ENCODE data around the gene PLD1. TPM values are rescaled to one million over a fixed set of nuclear protein-coding genes. Genes with fewer than 3 reads are reported as not detected.
"Not testable (repeated sequence)": the region's sequence is repeated elsewhere in the genome, so short reads cannot be mapped to it uniquely, and the experiment has no call there.

Gene PLD1
- total RNA-seq, 1 donor from 2014 or later = 66.2 TPM

DNA sequence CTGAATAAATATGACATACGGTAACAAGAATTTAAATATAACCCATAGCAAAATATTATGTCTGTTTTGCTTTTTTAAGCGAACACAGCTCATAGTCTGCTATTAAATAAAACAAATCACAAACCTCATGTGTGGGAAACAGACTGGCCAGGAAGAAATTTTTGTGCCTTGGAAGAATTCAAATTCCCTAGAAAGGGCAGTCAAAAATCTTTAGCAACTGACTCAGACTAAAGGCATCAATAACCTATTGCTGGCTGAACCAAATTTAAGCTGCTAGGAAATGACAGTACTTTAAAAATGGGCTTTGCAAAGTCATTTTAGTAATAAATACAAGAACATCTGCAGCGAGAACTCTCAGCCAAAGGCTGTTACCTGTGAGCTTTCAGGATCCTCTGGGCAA is 151.4 kb downstream of the PLD1 start:
- no peak for DNase-seq

- DNase-seq = peak; percentile 65
These were observed 155.5 kb downstream of the PLD1 start for GRCh38 chr3:171654809-171655208.

- DNase-seq = no peak
These were observed 156.0 kb downstream of the PLD1 start for GRCh38 chr3:171654326-171654725.

GRCh38 chr3:171653701-171654100 is 156.6 kb downstream of the PLD1 start:
- no peak for DNase-seq

- no peak for DNase-seq
These were observed 157.4 kb downstream of the PLD1 start for GRCh38 chr3:171652932-171653331.

GRCh38 chr3:171649911-171650592 is 160.2 kb downstream of the PLD1 start:
- no peak for DNase-seq

GRCh38 chr3:171649267-171649666 is 161.0 kb downstream of the PLD1 start:
- DNase-seq = no peak

GRCh38 chr3:171648069-171648468 is 162.2 kb downstream of the PLD1 start:
- no peak for DNase-seq

DNA sequence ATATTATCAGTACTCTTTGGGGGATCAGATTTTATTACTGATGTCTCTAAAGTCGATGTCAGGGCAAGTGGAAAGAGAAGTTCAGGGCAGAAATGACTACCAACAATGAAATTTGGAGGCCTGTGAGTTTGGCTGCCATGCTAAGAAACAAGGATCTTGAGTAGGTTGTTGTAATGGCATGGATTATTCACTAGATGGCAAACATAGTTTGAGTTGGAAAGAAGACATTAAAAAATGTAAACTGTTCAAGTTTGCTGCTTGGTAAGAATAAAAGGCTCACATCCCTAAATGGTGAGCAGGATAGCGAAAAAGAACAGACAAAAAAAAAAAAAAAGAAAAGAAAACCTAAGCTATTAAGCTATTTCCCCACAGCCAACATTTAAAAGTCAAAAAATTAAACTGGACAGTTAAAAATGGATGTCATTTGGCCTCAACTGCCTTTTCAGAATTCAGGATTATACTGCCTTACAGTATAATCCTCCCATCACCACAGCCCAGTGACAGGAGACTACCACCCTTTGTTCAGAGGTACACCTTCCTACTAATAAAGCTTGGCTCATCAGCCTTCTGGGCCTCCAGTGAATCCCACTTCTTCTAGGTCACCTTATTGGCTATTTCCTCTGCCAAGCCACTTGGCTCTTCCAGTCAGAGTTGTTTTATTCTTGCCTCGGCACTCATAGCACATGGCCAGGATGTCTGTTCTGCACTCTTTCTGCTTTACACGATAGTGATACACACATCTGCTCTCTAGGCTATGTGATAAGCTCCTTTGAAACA is 163.7 kb downstream of the PLD1 start:
- peak; percentile 75 for DNase-seq

DNA sequence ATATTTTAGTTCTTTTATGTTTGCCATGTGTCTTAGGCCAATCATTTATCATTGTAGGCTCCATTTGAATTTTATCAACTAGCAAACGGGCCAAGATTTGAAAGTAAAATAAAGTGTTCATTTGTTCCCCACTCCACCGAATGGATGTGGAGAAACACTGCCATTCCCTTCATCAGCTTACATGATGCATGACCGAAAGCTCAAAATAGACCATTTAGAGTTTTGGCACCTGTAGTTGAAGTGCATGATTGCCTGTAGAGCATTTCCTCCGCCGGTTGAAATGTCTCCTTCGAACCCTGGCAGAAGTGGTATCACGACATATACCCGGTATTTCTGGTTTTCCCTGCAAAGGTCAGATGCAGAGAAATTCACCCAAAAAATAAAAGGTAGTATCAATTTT is 165.6 kb downstream of the PLD1 start:
- no peak for DNase-seq

- DNase-seq = no peak
These were observed 166.6 kb downstream of the PLD1 start for GRCh38 chr3:171643681-171644080.

GRCh38 chr3:171643033-171643432 is 167.2 kb downstream of the PLD1 start:
- DNase-seq = no peak

DNA sequence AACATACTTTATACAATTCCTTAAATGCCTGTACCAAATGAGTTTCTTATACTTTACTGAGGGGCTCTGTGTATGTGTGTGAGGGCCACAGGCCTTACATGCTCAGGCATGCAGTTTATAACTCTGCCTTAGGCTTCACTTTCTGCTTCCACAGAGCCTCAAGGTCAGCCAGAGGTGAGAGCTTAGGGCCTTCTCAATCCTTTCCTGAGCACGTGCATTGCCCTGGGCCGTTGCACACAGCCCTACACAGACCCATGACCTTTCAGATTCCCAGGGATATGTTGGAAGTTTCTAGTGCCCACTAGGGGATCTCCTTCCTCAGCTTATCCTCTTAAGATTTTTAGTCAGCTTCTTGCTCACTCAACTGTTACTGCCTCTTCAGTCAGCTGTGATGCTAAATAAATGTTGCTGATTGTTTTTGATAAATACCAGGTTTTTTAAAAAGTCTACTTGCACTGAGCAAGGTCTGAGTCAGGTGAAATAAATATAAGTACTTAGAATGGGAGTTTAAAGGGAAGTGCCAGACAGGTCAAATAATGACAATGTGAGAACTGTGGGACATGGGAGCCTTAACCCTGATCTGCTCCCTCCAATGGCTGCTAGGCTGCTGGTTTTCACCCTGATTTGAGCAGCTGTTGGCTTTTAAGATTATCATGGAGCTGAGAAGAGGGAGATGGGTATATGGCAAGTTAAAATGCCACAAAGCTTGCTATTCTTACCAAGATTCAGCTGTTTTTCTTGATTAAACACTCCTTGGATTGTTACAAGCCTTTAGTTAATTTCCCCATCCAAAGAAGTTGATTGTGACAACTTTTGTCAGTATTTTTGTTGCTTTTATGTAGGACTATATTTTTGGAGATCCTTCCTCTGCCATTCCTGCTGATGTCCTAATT is 169.5 kb downstream of the PLD1 start:
- DNase-seq = peak; percentile 29

DNA sequence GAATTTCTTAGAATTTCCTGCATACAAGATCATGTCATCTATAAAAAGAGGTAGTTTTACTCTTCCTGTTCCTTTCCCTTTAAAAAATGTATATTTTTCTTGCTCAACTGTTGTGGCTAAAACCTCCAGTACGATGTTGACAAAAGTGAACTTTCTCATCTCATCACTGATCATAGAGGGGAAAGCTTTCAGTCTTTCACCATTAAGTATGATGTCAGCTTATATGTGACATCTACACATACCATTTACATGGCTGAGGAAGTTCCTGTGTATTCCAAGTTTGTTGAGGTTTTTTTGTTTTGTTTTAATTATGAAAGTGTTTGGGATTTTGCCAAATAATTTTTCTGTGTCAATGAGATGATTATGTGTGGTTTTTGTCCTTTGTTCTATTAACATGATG is 173.6 kb downstream of the PLD1 start:
- DNase-seq = no peak

DNA sequence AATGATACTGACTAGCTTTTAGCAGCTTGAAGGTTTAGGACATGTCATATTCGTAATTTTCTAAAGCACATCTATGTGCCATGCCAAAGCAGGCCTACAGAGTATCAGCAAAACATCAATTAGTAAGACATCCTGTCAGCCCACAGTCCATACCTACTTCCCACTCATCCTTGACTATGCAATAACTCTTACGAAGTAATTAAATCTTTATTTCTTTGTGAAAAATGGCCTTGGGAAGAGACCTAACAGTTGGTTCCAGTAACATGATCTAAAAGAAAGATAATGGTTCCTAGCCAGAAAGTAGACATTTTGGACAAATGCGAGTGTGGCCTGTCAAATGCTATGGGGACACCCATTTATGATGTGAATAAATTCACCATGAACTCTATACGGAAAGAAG is 177.5 kb downstream of the PLD1 start:
- DNase-seq = no peak

DNA sequence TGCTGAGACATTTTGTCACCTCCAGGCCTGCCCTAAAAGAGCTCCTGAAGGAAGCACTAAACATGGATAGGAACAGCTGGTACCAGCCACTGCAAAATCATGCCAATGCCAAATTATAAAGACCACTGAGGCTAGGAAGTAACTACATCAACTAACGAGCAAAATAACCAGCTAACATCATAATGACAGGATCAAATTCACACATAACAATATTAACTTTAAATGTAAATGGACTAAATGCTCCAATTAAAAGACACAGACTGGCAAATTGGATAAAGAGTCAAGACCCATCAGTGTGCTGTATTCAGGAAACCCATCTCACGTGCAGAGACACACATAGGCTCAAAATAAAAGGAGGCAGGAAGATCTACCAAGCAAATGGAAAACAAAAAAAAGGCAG is 183.5 kb downstream of the PLD1 start:
- not testable (repeated sequence) for DNase-seq

GRCh38 chr3:171622126-171622525 is 188.2 kb downstream of the PLD1 start:
- no peak for DNase-seq

- no peak for DNase-seq
These were observed 189.4 kb downstream of the PLD1 start for GRCh38 chr3:171620825-171621434.

DNA sequence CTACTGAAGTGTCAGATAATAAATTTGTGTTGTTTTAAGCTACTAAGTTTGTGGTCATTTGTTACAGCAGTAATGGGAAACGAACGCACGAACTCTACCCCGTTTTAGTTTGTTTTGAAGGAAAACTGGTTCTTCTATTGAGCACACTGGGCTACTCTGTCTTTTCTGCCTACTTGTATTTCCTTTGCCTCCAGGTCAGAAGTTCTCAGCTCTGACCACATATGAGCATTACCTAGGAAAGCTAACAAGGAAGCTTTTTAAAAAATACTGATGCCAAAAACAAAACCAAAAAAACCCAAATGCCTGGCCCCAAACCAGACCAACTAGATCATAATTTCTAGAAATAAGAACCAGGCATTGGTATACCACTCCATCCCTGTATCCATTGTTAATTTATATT is 193.5 kb downstream of the PLD1 start:
- DNase-seq = no peak

DNA sequence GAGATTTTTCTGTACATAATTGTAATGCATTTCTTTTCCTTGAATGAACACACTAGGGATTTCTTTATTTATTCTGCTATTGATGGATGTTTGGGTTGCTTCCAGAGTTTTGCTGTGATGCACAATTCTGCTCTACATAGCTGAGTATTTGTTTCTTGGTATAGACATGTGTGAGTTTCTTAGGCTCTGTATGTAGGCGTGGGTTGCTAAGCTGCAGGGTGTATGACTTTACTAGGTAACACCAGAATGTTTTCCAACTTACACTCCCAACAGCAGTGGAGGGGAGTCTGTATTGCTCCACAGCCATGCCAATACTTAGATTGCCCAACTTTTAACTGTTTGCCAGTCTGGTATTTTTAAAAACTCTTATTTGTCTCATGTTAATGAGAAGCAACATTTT is 194.6 kb downstream of the PLD1 start:
- peak; percentile 7 for DNase-seq

DNA sequence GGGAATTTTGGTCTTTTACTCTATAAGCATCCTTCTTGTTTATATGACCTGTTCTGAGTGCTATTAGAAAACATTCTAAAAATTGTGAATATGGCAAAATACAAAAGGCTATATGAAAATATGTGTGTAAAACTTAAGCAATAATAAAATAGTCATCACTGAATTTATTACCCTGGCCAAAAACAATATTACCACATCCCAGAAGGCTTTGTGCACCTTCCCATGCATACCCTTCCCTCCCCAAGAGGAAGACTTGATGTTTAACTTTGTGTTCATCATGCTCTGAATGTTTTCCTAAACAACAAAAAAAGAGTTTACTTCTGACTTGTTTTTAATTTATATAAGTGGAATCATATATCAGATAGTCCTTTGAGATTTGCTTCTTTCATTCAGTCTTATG is 195.0 kb downstream of the PLD1 start:
- no peak for DNase-seq

- DNase-seq = peak; percentile 69
These were observed 195.9 kb downstream of the PLD1 start for GRCh38 chr3:171614318-171614921.

Measured in dermis blood vessel endothelial cell (primary cell).